IMR-90 (cell line): ENCODE data around the gene CDC42EP1. TPM values are rescaled to one million over a fixed set of nuclear protein-coding genes. Genes with fewer than 3 reads are reported as not detected.

Experiments
- ATAC-seq: fragments of 200-7000 bp; cut with Tn5 transposase; 2 replicates; pipeline ENCODE4 v1.9.1; 2020; ENCODE audit warnings: low read depth, mild to moderate bottlenecking, moderate library complexity
- BruUV-seq: library from RNA; stranded (reverse); fragments of 400-500 nt; replicated peaks from 2 replicates; lab custom pipeline; 2021; lab: Mats Ljungman, UMichigan
- CTCF ChIA-PET: fragments of 300-600 bp; formaldehyde crosslinking; extraction: SDS; loops from one replicate; lab custom pipeline; 2021; ENCODE audit warnings: antibody characterized with exemption; lab: Yijun Ruan, JAX
- POLR2A ChIA-PET: fragments of 300-600 bp; sonication (Branson Sonifier 250); formaldehyde crosslinking; loops from one replicate; lab custom pipeline; 2022; ENCODE audit warnings: antibody characterized with exemption; ENCODE audit not compliant: unreplicated experiment; lab: Charles Lee
- DNase-seq: peaks from one replicate; pipeline ENCODE4 v3.0.0; 2013
- H2AFZ ChIP-seq: replicated peaks from 2 replicates; pipeline ENCODE3; 2013; ENCODE audit warnings: low read length, mild to moderate bottlenecking; ENCODE audit not compliant: poor library complexity
- H2AK5ac ChIP-seq: 2 replicates; pipeline ENCODE4 v1.6.1; 2013; ENCODE audit warnings: low read depth, low read length, inconsistent platforms
- H2AK9ac ChIP-seq: replicated peaks from 2 replicates; pipeline ENCODE3; 2013; ENCODE audit warnings: mild to moderate bottlenecking, low read depth, low read length, moderate library complexity; ENCODE audit not compliant: poor library complexity
- H2BK120ac ChIP-seq: 2 replicates; pipeline ENCODE4 v1.6.1; 2013; ENCODE audit warnings: low read depth, low read length, inconsistent platforms
- H2BK15ac ChIP-seq: 3 replicates; pipeline ENCODE4 v1.6.1; 2013; ENCODE audit warnings: low read depth, low read length, inconsistent platforms
- H2BK20ac ChIP-seq: 2 replicates; pipeline ENCODE4 v1.6.1; 2013; ENCODE audit warnings: low read depth, mild to moderate bottlenecking, inconsistent platforms, low read length, moderate library complexity
- H2BK5ac ChIP-seq: 2 replicates; pipeline ENCODE4 v1.6.1; 2013; ENCODE audit warnings: mild to moderate bottlenecking, low read depth, low read length, inconsistent platforms; ENCODE audit not compliant: poor library complexity, severe bottlenecking
- H3K14ac ChIP-seq: replicated peaks from 2 replicates; pipeline ENCODE4 v1.6.1; 2013; ENCODE audit warnings: low read depth, low read length, inconsistent platforms
- H3K18ac ChIP-seq: 2 replicates; pipeline ENCODE4 v1.6.1; 2013; ENCODE audit warnings: low read depth, low read length, control low read depth
- H3K23ac ChIP-seq: 2 replicates; pipeline ENCODE4 v1.6.1; 2013; ENCODE audit warnings: low read depth, low read length, inconsistent platforms
- H3K27ac ChIP-seq: 2 replicates; pipeline ENCODE4 v1.5.1; 2013; ENCODE audit warnings: mild to moderate bottlenecking, control low read depth, low read length; ENCODE audit not compliant: insufficient read depth
- H3K27me3 ChIP-seq: 2 replicates; pipeline ENCODE4 v1.6.1; 2013; ENCODE audit warnings: low read length; ENCODE audit not compliant: control insufficient read depth, insufficient read depth
- H3K36me3 ChIP-seq: 2 replicates; pipeline ENCODE4 v1.6.1; 2013; ENCODE audit warnings: low read length, mixed read lengths; ENCODE audit not compliant: control insufficient read depth, insufficient read depth
- H3K4ac ChIP-seq: 2 replicates; pipeline ENCODE4 v1.6.1; 2013; ENCODE audit warnings: low read depth, low read length, inconsistent platforms
- H3K4me1 ChIP-seq: 2 replicates; pipeline ENCODE4 v1.6.1; 2013; ENCODE audit warnings: low read length, mixed read lengths; ENCODE audit not compliant: control insufficient read depth, insufficient read depth
- H3K4me2 ChIP-seq: 2 replicates; pipeline ENCODE4 v1.6.1; 2013; ENCODE audit warnings: low read depth, mild to moderate bottlenecking, control low read depth, low read length, moderate library complexity
- H3K4me3 ChIP-seq: 2 replicates; pipeline ENCODE4 v1.5.1; 2013; ENCODE audit warnings: low read depth, mild to moderate bottlenecking, control low read depth, low read length, moderate library complexity; ENCODE audit not compliant: insufficient read depth
- H3K56ac ChIP-seq: 2 replicates; pipeline ENCODE4 v1.6.1; 2013; ENCODE audit warnings: low read length, inconsistent platforms; ENCODE audit not compliant: insufficient read depth; ENCODE audit errors: extremely low read depth
- H3K79me1 ChIP-seq, 2 experiments: 2 replicates each; pipeline ENCODE4 v1.6.1; 2013; ENCODE audit warnings: low read length in 2 of 2, inconsistent platforms in 1 of 2, low read depth in 1 of 2
- H3K9ac ChIP-seq: 2 replicates; pipeline ENCODE4 v1.6.1; 2013; ENCODE audit warnings: low read depth, low read length, control low read depth
- H3K9me1 ChIP-seq: 2 replicates; pipeline ENCODE4 v1.6.1; 2013; ENCODE audit warnings: low read length, inconsistent platforms; ENCODE audit not compliant: insufficient read depth
- H3K9me3 ChIP-seq: 2 replicates; pipeline ENCODE4 v1.6.1; 2013; ENCODE audit warnings: low read length; ENCODE audit not compliant: control insufficient read depth, insufficient read depth
- H4K20me1 ChIP-seq: 2 replicates; pipeline ENCODE4 v1.6.1; 2013; ENCODE audit warnings: low read length, inconsistent platforms; ENCODE audit not compliant: insufficient read depth
- H4K5ac ChIP-seq: 2 replicates; pipeline ENCODE4 v1.6.1; 2013; ENCODE audit warnings: mild to moderate bottlenecking, low read depth, low read length, control low read depth
- H4K8ac ChIP-seq, 2 experiments: 2 replicates each; pipeline ENCODE4 v1.6.1; 2013; ENCODE audit warnings: low read depth in 2 of 2, low read length in 2 of 2, control low read depth in 1 of 2, inconsistent platforms in 1 of 2
- H4K91ac ChIP-seq: 2 replicates; pipeline ENCODE4 v1.6.1; 2013; ENCODE audit warnings: low read depth, low read length, inconsistent platforms; ENCODE audit not compliant: insufficient read depth
- CTCF ChIP-seq: conservative IDR thresholded peaks from 2 replicates; pipeline ENCODE4 v1.5.1; 2012; ENCODE audit warnings: mild to moderate bottlenecking, low read depth, low read length, improper control_type of control experiment
- SMC3 ChIP-seq: fragments of 150-350 bp; IDR thresholded peaks from 2 replicates; pipeline ENCODE4 v1.6.1; 2016; ENCODE audit warnings: low read depth, mild to moderate bottlenecking, antibody characterized with exemption, low read length, moderate library complexity
- WGBS, 2 experiments: methylation state at CpG; one replicate each; pipeline versions ENCODE4 v1.1.5 to v1.1.7; 2013; ENCODE audit warnings: missing lambda C conversion rate in 2 of 2; ENCODE audit not compliant: insufficient read length in 1 of 2; ENCODE audit errors: extremely low coverage in 2 of 2; 5-methylcytosine and 5-hydroxymethylcytosine counted together
- dilution Hi-C: fragments of 300-500 bp; cut with HindIII; formaldehyde crosslinking; loops from one replicate; pipeline ENCODE4 v1.14.3; 2018; ENCODE audit warnings: low sequenced_read_pairs; ENCODE audit not compliant: unreplicated experiment
- in situ Hi-C: fragments of 300-500 bp; cut with MboI; formaldehyde crosslinking; loops from 3 replicates; pipeline ENCODE4 v1.14.3; 2019; ENCODE audit warnings: low sequenced_read_pairs, inconsistent platforms, mixed read lengths
- intact Hi-C: fragments of 100-400 bp; cut with micrococcal nuclease; formaldehyde crosslinking; loops from 2 replicates; pipeline ENCODE4 v1.10.0; 2022
- polyA plus RNA-seq, 3 experiments: library from polyadenylated mRNA; depleted of rRNA; stranded (reverse); fragments of >200 nt; gene quantifications; 2 replicates each; pipeline ENCODE4 v1.2.3, GENCODE V29; 2012; ENCODE audit warnings: low replicate concordance in 1 of 3
- total RNA-seq: library from RNA; depleted of rRNA; stranded (reverse); fragments of >200 nt; gene quantifications from 2 replicates; pipeline ENCODE4 v1.2.3, GENCODE V29; 2012

The CDC42EP1 gene
- total and polyA plus RNA-seq, 2 of the 4 experiments (the other 2 are of a cell fraction), result 4.7 to 47.3 TPM

DNA sequence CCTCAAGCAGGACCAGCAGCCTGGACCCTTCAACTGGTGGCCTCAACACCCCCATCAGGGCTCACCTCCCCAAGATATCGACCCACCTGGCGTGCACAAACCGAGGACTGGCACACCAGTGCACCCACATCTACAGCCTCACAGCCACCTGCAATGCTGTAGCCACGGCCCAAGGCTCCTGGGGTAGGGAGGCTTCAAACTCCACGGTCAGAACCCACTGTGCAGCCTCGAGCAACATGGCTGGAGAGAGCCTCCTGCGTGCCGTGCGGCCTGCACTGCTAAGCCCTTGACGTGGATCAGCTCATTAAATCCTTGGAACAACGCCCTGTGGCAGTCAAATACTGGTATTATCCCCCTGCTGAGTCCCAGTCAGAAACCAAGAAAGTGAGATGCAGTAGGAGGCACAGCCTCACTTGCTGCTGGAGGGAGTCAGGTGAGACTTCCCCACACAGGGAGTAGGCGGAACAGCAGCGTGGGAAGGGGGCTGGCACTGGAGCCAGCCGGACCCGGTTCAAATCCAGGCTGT, 45.7 kb upstream of the CDC42EP1 start:
- no peak overlapping the region for H2BK120ac ChIP-seq
- in situ Hi-C loops, result no loop called here
- dilution Hi-C loops, result no loop called here
- H3K18ac ChIP-seq, result no peak overlapping the region
- H3K4me2 ChIP-seq, result no peak overlapping the region
- no peak overlapping the region for H4K91ac ChIP-seq
- H2AK5ac ChIP-seq, result peak overlapping the region; percentile 51; the same call in 1 of the 2 replicates
- TF ChIP-seq CTCF (no peak), SMC3 (no peak)
- no peak for ATAC-seq
- no peak overlapping the region for H2BK20ac ChIP-seq
- no peak overlapping the region for H3K14ac ChIP-seq
- no peaks in the 10 kb centered on the region for H3K27me3 ChIP-seq
- DNase-seq, result no peak
- no peak overlapping the region for H2AK9ac ChIP-seq
- H3K36me3 ChIP-seq, result peaks cover 9% of the 10 kb centered on the region; the same call in 1 of the 2 replicates
- H3K4me3 ChIP-seq, result no peak overlapping the region
- CTCF ChIA-PET, result no interaction called here
- peaks cover 14% of the 10 kb centered on the region; the same call in 1 of the 2 replicates for H4K20me1 ChIP-seq
- no peak overlapping the region; the same call in 1 of the 2 replicates for H3K4ac ChIP-seq
- peaks cover 8% of the 10 kb centered on the region for H3K9me1 ChIP-seq
- no peak overlapping the region for H2AFZ ChIP-seq
- H3K27ac ChIP-seq, result no peak overlapping the region
- intact Hi-C loops, result no loop called here
- no peak overlapping the region for H4K8ac ChIP-seq
- no peak overlapping the region for H3K9ac ChIP-seq
- POLR2A ChIA-PET, result no interaction called here
- H3K56ac ChIP-seq, result no peak overlapping the region
- H3K79me1 ChIP-seq, result peaks cover 9 to 32% of the 10 kb centered on the region in 2 experiments
- no peak overlapping the region for H2BK15ac ChIP-seq
- WGBS, 2 experiments, result 98% methylated on average over 6 of the region's 15 CpGs; no CpG with 5 or more reads in 1 of the 2 experiments
- no TSS peak for BruUV-seq
- peaks cover 18% of the 10 kb centered on the region for H3K4me1 ChIP-seq
- H4K5ac ChIP-seq, result no peak overlapping the region
- no peak overlapping the region for H3K23ac ChIP-seq
- no peaks in the 10 kb centered on the region for H3K9me3 ChIP-seq
- H2BK5ac ChIP-seq, result no peak overlapping the region
